Left ventricle myocardium inferior (tissue), 1 donor: ENCODE data around the gene SCGB1C2. TPM values are rescaled to one million over a fixed set of nuclear protein-coding genes. Genes with fewer than 3 reads are reported as not detected.

Experiments
- DNase-seq: peaks from one replicate; pipeline ENCODE4 v3.0.0-alpha.2; 2020
- H3K27ac ChIP-seq: fragments of 200-600 bp; replicated peaks from 2 replicates; pipeline ENCODE4 v1.8.0; 2021
- H3K27me3 ChIP-seq: fragments of 200-600 bp; 2 replicates; pipeline ENCODE4 v1.8.0; 2021; ENCODE audit warnings: low read depth
- H3K36me3 ChIP-seq: fragments of 200-600 bp; 2 replicates; pipeline ENCODE4 v1.8.0; 2021
- H3K4me1 ChIP-seq: fragments of 200-600 bp; 2 replicates; pipeline ENCODE4 v1.8.0; 2021
- H3K4me3 ChIP-seq: fragments of 200-600 bp; 2 replicates; pipeline ENCODE4 v1.8.0; 2021; ENCODE audit warnings: mild to moderate bottlenecking, moderate library complexity
- H3K9me3 ChIP-seq: fragments of 200-600 bp; replicated peaks from 2 replicates; pipeline ENCODE4 v1.8.0; 2021
- intact Hi-C: fragments of 100-400 bp; cut with micrococcal nuclease; formaldehyde crosslinking; loops from one replicate; pipeline ENCODE4 v1.11.0; 2022
- total RNA-seq: library from RNA; stranded (reverse); fragmentation: NEBNext Ultra II Directional; extraction: Animal tissue kit (Norgen Biotek cat#: 25700); gene quantifications from one replicate; pipeline ENCODE4 v1.2.1, GENCODE V29; 2021
- TF ChIP-seq, protein P1 (sequence below): fragments of 200-600 bp; IDR thresholded peaks from 2 replicates; pipeline ENCODE4 v1.8.0; 2021; ENCODE audit warnings: antibody characterized with exemption, mild to moderate bottlenecking, borderline replicate concordance
- donor health status: DM: no; HTN: yes; CAD: no; lungs with severe emphysema.

Gene SCGB1C2
- total RNA-seq, 1 donor from 2014 or later = not detected

DNA sequence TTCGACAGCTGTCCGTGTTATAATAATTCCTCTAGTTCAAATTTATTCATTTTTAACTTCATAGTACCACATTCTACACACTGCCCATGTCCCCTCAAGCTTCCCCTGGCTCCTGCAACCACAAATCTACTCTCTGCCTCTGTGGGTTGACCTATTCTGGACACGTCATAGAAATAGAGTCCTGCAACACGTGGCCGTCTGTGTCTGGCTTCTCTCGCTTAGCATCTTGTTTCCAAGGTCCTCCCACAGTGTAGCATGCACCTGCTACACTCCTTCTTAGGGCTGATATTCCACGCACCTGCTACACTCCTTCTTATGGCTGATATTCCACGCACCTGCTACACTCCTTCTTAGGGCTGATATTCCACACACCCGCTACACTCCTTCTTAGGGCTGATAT, 16.5 kb downstream of the SCGB1C2 start:
- no peak overlapping the region for H3K27ac ChIP-seq
- H3K36me3 ChIP-seq = peaks cover 9% of the 10 kb centered on the region
- TF ChIP-seq, protein P1, sequence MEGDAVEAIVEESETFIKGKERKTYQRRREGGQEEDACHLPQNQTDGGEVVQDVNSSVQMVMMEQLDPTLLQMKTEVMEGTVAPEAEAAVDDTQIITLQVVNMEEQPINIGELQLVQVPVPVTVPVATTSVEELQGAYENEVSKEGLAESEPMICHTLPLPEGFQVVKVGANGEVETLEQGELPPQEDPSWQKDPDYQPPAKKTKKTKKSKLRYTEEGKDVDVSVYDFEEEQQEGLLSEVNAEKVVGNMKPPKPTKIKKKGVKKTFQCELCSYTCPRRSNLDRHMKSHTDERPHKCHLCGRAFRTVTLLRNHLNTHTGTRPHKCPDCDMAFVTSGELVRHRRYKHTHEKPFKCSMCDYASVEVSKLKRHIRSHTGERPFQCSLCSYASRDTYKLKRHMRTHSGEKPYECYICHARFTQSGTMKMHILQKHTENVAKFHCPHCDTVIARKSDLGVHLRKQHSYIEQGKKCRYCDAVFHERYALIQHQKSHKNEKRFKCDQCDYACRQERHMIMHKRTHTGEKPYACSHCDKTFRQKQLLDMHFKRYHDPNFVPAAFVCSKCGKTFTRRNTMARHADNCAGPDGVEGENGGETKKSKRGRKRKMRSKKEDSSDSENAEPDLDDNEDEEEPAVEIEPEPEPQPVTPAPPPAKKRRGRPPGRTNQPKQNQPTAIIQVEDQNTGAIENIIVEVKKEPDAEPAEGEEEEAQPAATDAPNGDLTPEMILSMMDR = no peak
- H3K9me3 ChIP-seq = no peaks in the 10 kb centered on the region
- no peak overlapping the region for H3K4me3 ChIP-seq
- no peak for DNase-seq
- intact Hi-C loops = no loop called here
- H3K4me1 ChIP-seq = no peaks in the 10 kb centered on the region
- H3K27me3 ChIP-seq = peaks cover 5% of the 10 kb centered on the region

DNA sequence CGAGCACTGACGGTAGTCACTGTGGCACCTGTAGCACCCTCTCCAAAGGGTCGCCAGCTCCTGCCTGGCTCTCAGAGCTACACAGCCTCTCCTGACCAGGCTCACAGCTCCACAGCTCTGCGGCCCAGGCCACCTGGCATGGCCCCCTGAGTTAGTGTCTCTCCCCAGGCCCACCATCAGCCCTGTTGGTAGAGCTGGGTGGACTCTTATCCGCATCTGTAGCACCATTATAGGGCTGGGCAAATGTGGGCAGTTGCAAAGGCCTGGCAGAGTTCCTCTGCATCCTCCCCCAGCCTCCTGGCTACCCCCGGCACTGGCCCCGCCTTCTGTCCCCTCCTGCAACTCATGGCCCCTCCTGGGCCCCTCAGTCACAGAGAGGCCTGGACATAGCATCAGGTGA, 18.2 kb downstream of the SCGB1C2 start:
- no peak for DNase-seq
- Histone ChIP-seq H3K27ac (no peak overlapping the region), H3K9me3 (no peaks in the 10 kb centered on the region), H3K4me1 (no peaks in the 10 kb centered on the region), H3K4me3 (no peak overlapping the region), H3K27me3 (no peaks in the 10 kb centered on the region), H3K36me3 (peaks cover 9% of the 10 kb centered on the region)
- intact Hi-C loops = no loop called here
- TF ChIP-seq, protein P1 = no peak

GRCh38 chr17:156094-156621, 18.8 kb downstream of the SCGB1C2 start:
- Histone ChIP-seq H3K36me3 (peaks cover 9% of the 10 kb centered on the region), H3K4me3 (no peak overlapping the region), H3K4me1 (no peaks in the 10 kb centered on the region), H3K27me3 (no peaks in the 10 kb centered on the region), H3K27ac (no peak overlapping the region), H3K9me3 (no peaks in the 10 kb centered on the region)
- no peak for DNase-seq
- intact Hi-C loops = no loop called here
- TF ChIP-seq, protein P1 = no peak

DNA sequence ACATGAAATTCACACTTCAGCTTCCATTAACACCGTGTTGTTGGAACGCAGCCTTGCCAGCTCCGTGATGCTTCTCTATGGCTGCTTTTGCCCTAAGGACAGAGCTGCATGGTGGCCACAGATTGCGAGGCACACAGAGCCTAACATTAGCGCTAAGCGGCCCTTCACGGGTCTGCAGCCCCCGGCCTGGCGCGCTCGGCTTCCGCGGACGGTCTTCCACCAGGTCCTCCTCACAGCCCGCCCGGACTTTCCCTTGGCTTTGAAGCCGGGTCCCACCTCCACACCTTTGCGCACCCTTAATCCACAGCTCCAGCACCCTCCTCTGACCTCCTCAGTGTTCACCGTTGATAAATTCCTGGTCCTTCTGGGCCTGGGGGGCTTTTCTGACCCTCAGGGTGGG, 19.6 kb downstream of the SCGB1C2 start:
- H3K36me3 ChIP-seq = peaks cover 9% of the 10 kb centered on the region
- no peak overlapping the region for H3K4me3 ChIP-seq
- intact Hi-C loops = no loop called here
- no peaks in the 10 kb centered on the region for H3K9me3 ChIP-seq
- H3K27ac ChIP-seq = no peak overlapping the region
- no peaks in the 10 kb centered on the region for H3K27me3 ChIP-seq
- H3K4me1 ChIP-seq = no peaks in the 10 kb centered on the region
- DNase-seq = no peak
- TF ChIP-seq, protein P1 = no peak

DNA sequence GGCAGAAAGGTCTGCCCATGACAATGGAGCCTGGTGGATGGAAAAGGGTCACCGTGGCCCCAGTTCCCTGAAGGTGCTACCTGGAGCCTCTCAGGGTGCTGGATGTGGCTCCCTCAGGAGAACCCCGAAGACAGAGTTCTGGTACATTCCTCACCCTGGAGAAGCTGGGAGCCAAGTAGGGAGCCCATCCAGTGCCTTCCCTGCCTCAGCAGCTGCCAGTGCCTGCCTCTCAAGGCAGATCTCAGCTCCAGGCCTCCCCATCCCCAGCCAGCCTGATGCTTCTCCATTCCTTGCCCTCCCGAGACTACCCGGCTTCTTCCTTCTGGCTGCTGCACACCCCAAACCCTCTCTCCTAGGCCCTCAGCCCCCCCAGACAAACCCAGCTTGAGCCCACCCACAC, 20.5 kb downstream of the SCGB1C2 start:
- intact Hi-C loops = no loop called here
- TF ChIP-seq, protein P1 = no peak
- Histone ChIP-seq H3K36me3 (peaks cover 9% of the 10 kb centered on the region), H3K4me1 (no peaks in the 10 kb centered on the region), H3K9me3 (no peaks in the 10 kb centered on the region), H3K27me3 (no peaks in the 10 kb centered on the region), H3K27ac (no peak overlapping the region), H3K4me3 (no peak overlapping the region)
- no peak for DNase-seq
